ENCODE results near the gene TMEM63A.

- TF ChIP-seq, protein P1, sequence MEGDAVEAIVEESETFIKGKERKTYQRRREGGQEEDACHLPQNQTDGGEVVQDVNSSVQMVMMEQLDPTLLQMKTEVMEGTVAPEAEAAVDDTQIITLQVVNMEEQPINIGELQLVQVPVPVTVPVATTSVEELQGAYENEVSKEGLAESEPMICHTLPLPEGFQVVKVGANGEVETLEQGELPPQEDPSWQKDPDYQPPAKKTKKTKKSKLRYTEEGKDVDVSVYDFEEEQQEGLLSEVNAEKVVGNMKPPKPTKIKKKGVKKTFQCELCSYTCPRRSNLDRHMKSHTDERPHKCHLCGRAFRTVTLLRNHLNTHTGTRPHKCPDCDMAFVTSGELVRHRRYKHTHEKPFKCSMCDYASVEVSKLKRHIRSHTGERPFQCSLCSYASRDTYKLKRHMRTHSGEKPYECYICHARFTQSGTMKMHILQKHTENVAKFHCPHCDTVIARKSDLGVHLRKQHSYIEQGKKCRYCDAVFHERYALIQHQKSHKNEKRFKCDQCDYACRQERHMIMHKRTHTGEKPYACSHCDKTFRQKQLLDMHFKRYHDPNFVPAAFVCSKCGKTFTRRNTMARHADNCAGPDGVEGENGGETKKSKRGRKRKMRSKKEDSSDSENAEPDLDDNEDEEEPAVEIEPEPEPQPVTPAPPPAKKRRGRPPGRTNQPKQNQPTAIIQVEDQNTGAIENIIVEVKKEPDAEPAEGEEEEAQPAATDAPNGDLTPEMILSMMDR (IDR thresholded peaks at IDR 0.05): no peak
- TF ChIP-seq EP300 (IDR thresholded peaks at IDR 0.05): no peak
- TF ChIP-seq POLR2A (IDR thresholded peaks at IDR 0.05): no peak
- no peak for TF ChIP-seq POLR2AphosphoS5 (IDR thresholded peaks at IDR 0.05)
Observed at GRCh38 chr1:225872075-225872430, 10.1 kb downstream of the TMEM63A start.
